Fibroblast of skin of right quadriceps (primary cell): Measurements from ENCODE around the gene CPEB2.

Source experiments
- DNase-seq: peaks from one replicate; pipeline ENCODE4 v3.0.0-alpha.2; 2013

The CPEB2 gene

DNA sequence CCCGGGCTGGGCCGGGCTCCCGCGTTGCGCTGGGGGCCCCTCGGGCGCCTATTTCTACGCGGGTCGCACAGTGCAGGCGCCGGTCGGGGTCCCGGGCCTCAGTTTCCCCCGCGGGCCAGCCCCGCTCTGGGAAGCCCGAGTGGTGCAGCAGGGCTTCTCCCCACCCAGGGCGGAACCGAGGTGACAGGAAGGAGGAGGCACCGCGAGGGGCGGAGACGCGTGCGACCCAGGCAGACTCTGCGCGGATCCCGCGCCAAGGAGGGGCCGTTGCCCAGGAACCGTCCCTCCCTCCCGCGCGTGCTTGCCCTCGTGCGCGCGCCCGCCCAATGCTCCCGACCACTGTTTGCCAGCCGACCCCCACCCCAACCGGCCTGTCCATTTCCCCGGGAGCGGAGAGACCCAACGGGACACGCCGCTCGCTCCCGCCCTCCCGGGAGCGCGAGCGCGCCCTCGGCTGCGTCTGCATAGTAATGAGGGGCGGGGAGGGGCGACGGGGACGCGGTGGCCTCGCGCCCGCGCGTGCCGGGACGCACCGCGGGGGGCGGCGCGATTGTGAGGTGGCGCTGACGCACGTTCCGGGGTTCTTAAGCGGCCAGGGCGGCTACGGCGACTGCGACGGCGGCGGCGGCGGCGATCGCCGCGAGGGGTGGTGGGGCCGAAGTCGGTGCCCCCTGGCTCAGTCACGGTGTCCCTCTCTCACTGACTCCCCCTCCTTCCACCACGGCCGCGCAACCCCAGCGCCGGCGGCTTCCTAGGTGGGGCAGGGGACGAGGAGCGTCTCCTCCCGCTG lies at the start of gene CPEB2:
Gene CPEB2 (plus strand): TSS at position 613 of the 790 bp plus-strand sequence. CDS start 193 bp downstream, outside the sequence.
- DNase-seq: peak; percentile 98

DNA sequence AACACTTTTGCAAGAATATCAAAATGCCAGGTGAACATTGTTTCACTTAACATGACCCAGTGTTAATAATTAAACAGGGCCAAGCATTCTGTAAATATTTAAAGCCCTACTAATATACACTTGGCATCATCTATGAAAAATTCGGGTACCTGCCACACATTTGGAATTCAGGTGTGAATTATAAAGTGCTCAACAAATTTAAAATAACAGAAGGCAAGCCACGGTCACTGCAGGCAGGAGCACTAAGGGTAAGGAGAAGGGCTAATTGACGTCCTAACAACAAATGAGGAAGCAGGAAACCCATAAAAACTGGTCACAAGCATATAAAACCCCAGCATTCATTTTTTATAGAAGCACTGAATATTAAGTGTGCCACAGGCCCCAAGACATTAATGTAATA lies 43.8 kb upstream of the CPEB2 start:
- no peak for DNase-seq

DNA sequence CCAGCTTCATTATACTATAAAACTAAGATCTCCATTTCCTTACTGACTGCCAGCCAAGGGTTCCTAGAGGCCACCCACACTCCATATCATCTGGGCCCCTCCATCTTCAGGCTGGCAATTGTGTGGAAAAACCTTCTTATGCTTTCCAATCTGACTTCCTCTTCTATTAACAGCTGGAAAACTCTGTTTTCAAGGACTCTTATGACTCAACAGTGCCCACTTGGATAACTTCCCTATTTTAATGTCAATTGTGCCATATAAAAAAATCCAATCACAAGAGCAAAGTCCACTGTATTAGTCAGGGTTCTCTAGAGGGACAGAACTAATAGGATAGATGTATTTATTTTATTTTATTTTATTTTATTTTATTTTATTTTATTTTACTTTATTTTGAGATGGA lies 41.0 kb upstream of the CPEB2 start:
- no peak for DNase-seq

DNA sequence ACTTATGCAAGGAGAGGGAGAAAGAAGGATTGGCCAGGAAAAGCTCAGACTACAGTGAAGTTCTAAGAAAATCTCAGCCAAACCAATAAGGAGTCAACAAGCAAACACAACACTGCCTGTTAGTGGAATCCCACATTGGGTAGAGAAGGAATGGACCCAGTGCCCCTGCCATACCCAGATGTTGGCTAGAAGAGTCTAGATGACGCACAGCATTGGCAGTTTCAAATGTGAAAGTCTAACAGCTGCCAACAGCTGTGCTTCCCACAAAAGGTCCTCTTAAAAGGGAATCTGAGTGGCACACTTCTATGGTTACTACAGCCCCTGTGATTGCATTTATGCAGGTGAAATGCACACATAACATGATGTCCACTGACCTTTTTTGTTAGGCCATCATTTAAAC lies 37.2 kb upstream of the CPEB2 start:
- no peak for DNase-seq

DNA sequence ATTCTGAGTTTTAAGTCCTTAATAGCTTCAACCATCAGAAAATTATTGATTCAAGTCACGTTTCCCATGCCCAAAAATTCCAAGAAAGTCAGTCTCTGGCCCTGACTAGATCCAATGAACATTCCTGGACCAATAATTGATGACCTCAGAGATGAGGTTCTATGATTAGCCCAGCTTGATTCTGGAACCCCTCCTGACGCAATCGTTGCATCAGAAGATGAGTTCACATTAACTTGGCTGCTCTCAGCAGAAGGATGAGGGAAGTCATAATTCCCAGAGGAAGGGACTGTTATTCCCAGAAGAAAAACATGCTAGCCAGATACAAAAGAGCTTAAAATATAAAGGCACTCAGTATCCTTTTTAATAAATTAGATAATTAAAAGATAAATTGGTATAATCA lies 34.3 kb upstream of the CPEB2 start:
- peak; percentile 3 for DNase-seq

DNA sequence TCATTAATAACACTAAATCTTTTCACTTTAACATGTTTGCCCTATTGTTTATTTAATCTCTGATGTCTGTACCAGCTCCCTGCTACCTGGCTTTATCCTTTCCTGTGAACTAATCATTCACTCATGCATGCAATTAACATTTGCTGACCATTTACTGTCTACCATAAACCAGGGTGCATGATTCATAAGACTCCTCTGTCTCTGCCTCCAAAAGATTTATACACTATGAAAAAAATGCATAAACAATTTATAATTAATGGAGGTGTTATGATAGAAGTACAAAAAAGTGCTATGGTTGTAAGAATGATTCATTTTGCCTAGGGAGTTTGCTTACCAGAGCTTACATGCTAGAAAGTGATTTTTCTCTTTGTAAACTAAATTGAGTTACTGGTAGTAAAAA lies 24.5 kb upstream of the CPEB2 start:
- DNase-seq: no peak

DNA sequence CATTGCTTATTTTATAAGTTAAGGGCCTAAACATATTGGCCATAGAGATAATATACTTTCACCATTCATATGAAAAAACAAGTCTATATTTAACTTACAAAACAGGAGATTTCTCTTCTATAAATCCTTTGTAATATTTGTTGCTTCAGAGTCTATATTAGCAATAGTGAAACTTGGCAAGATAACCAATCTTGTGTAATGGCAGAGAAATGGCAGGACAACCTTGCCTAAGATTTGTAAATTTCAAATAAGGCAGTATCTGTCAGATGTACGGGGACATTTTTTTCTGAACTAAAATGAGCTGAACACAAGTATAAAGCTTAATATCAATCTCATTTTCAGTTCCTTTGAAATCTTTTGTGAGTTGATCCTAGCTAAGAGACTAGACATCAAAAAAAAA lies 17.8 kb upstream of the CPEB2 start:
- no peak for DNase-seq

DNA sequence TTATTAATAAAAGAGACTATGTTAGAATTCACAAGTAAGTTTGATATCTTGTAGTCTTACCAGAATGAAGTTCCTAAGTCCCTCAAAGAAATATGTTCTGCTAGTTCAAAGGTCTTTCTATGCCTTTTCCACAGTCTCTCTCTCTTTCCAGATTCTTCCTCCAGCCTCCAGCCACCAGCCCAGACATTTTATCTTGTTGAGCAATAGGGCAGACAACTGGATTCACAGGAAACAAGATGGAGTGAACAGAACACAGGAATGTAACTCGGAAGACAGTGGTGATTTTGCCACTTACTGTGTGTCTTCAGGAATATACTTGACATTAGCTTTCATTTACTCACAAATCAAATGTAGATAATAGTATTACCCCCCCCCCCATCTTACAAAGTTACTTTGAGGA lies 17.1 kb upstream of the CPEB2 start:
- DNase-seq: no peak

DNA sequence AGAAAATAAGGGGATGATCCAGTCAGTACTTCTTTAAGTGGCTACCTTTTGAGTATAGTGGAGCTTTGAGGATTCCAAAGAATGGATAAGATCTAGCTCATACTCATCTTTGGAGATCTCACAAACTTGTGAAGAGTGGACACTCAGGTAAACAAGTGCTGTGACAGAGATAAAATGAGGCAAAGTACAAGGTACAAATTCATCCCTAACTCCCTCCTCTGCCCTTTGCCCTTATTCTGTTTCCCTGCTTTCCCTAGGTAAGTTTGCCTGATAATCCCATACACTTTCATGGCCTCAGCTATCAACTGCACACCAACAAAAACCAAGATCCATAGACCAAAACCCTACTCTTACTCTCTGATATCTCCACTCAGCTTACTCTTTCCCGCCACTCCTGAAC lies 16.4 kb upstream of the CPEB2 start:
- DNase-seq: no peak

DNA sequence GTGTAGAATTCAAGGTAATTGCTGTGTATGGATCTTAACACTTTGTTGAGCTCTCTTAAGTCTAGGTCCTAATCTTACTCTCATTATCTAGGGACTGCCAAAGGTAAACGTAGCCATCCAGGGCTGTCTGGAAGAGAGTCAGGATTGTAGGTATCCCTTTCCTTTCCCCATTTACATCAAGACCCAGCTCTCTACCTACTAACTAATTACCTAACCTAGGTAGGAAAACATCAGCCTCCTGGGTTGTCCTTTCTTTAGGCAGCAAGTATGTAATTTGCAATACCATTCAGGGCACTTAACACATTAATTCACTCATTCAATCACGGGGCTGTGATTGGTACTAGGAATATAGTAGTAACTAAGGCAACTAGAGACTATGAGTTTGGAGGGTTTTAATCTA lies 15.2 kb upstream of the CPEB2 start:
- DNase-seq: no peak

DNA sequence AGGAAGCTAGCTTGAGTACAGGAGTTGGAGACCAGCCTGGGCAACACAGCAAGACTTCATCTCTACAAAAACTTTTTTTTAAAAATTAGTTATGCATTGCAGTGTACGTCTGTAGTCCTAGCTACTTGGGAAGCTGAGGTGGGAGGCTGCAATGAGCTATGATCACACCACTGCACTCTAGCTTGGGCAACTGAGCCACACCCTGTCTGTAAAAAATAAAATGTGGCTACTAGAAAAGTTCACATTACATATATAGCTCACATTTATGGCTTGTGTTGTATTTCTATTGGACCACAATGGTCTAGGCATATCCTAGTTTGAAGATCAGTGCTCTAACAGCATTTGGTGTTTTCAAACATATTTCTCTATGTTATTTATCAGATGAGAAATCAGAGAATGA lies 11.8 kb upstream of the CPEB2 start:
- DNase-seq: no peak

DNA sequence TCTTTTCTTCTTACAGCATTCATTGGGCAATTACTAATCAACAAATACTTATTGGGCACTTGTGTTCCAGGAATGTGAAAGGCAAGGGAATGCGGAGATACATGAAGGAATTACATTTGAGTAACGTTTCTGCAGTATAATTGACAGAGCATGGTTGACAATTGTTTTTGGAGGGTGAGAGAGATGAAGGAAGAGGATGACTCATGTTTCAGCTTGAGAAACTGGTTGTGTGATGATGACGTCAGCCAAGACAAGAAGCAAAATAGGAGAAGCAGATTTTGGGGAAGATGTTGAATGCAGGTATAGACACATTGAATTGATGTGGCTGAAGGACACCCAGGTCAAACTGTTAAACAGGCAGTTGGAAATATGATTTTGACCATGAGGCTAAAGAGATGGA lies 8.0 kb upstream of the CPEB2 start:
- DNase-seq: peak; percentile 8

DNA sequence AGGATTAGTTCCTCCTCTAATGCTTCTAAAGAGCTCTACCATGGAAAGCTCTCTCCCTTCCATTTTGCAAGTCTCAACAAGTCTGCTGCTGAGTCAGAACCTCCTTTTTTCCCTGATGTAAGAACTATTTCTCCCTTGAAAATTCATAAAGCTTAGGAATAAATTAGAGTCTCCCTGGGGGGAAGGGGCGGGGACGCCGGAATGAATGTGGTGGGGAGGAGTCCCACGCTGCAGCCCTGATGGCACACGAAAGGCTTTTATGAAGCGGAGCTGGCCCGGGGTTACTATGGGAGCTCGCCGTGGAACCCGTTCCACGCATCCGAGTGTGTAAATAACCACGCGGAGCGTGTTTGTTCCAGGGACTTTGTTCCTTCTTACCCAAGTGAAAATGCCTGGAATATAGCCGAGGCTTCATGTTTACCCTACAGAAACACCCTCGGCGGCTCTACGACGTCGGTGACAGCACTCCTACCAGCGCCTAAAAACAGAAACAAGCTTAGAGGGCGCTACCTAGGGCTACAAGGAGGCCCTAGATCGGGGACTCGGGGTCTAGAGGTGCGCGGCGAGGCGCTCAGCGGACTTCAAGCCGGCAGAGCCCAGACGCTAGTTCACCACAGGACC lies 923 bp upstream of the CPEB2 start:
- DNase-seq: peak; percentile 89

DNA sequence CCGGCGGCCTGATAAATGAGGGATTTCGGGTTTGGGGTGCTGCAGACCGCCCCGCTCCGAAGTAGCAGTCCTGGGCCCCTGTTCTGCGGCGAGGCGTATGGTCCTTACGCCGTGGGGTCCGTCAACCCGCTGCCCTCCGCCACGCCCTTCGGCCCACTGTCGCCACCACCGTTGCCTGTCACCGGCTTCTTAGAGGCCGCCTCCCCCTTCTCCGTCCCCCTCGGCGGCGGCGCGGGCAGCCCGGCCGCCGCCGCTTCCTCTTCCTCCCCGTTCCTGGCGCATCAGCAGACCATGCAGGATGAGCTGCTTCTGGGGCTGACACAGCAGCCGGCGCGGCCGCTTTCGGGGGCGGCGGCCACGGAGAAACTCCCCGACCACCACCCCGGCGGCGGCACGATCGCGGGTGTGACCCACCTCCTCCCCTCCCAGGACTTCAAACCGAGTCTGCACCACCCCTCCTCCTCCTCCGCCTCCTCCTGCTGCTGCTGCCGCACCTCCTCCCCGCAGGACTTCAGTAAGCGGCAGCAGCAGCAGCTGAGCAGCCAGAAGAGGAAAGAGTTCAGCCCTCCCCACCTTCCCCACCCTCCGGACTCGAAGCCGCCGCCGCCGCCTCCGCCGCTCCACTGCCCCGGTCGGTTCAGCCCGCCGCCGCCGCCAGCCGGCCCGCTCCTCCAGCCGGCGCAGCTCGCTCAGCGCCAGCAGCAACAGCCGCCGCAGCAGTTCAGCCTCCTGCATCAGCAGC lies 549 bp downstream of the CPEB2 start:
- peak; percentile 78 for DNase-seq

DNA sequence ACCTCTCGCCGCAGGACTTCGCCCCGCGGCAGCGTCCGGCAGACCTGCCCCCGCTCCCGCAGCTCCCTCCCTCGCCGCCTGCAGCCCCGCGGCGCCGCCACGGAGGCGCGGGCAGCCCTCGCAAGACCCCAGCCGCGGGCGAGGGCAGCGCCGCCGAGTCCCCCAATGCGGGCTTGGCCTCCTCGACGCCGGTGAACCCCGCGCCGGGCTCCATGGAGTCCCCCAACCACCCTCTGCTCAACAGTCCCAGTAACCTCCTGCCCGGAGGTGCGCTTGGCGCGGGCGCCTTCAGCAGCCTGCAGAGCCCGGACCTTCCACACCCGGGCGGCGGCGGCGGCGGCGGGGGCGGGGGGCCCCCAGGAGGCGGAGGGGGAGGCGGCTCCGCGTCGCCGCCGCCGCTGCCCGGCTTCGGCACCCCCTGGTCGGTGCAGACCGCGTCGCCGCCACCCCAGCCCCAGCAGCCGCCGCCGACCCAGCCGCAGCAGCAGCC lies 1.2 kb downstream of the CPEB2 start:
- peak; percentile 39 for DNase-seq

DNA sequence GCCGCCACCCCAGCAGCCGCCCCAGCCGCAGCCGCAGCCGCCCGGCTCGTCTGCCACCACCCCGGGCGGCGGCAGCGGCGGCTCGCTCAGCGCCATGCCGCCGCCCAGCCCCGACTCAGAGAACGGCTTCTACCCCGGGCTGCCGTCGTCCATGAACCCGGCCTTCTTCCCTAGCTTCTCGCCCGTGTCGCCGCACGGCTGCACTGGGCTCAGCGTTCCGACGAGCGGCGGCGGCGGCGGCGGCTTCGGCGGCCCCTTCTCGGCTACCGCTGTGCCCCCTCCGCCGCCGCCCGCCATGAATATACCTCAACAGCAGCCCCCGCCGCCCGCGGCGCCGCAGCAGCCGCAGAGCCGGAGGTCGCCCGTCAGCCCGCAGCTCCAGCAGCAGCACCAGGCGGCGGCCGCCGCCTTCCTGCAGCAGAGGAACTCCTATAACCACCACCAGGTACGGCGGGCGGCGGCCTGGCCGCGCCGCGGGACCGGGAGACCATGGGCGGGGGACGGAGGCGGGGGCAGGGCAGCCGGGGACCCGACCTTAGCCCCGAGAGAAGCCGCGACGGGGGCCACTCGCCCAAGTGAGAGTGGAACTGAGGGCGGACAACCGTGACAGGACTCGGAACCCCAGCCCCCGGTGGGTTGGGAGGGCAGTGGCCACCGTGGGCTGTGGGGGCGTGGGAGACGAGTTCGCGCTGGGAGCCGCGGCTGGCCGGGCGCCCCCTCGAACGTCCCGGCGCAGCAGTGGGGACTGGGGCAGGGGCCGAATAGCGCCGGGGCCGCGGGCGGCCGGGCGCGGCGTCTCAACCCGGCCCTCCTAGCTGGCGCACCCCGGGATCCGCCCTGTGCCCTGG lies 1.8 kb downstream of the CPEB2 start:
- peak; percentile 17 for DNase-seq

DNA sequence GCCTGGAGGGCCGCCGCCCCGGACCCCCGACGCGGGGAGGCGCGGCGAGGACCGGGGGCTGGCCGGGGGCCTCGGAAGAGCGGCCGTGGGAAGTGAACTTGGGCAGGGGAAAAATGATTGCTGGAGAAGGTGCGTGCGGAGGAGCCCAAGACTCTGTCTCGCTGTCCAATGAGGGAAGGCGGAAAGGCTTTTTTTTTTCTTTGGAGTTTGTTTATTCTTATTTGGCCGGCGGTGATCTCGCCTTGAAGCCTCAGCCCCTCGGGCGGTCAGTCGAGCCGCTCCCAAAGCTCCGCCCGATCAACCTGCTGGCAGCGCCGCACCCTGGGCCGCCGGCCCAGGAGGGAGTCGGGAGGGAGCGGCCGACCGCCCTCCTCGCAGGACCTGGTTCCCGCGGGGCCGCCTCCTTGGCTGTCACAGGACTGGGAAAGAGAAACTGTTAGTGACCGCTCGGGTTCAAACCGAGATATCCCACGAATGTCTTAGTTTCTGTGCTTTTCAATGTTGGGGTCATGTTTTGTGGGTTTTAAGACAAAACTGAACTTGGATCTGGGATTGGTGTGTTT lies 2.5 kb downstream of the CPEB2 start:
- DNase-seq: peak; percentile 33

DNA sequence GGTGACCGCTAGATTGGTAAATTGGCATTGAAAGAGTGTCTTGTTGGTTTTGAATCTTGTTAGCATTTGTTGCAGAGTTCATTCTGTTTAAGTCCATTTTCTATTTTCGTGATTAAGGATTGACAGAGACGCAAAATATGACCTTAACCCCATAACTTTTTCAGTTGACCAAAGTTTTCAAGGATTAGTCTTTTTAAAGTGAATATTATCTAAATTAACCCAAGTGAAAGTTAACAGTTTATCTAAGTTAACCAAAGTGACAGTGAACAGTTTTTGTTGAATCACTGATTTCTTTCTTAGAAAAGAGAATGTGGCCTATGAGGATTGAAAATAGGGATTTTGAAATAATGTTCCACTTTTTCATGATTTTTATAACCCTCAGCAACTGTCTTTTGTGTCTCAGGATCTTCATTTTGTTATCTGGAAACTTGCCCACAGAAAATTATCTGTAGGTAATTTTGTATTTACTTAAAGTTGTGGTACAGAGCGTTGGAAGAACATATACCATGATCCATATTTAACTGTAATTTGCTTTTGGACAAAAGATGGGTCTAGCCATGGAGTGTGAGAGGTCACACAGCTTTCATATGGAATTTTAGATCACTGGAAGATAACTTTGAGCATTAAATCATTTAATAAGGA lies 3.3 kb downstream of the CPEB2 start:
- no peak for DNase-seq

DNA sequence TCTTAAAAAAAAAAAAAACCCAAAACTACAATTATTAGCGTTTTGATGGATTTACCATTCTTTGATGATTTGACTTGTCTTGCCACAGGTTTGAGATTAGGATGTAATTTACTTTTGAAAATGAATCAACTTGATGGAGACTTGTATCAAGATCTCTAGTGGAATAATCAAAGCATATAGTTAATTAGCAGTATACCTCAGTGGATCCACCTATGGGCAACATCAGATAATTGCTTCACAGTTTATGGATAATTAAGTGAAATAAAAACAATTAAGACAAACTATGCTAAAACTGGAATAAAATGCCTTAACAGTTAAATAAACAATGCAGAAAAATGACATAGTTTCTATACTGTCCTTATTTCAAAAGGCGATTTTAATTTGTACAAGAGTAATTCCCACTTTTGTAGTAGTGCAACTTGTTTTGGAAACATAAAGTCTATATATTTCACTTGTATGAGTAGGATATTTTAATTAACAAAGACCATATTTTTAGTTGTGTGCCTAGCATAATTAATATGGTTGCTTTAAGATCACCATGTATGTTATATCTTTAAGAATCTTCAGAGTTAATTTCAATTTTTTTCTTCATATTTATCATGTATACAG lies 4.2 kb downstream of the CPEB2 start:
- DNase-seq: peak; percentile 11

DNA sequence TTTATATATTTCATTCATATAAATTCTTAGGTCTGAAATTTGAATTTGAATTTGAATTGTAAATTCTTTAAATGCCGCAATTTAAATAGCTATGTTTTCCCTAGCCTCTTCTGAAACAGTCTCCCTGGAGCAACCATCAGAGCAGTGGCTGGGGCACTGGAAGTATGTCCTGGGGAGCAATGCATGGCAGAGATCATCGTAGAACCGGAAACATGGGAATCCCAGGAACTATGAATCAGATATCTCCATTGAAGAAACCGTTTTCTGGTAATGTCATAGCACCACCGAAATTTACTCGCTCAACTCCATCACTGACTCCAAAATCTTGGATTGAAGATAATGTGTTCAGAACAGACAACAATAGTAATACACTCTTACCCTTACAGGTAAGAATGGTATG lies 4.9 kb downstream of the CPEB2 start:
- no peak for DNase-seq

DNA sequence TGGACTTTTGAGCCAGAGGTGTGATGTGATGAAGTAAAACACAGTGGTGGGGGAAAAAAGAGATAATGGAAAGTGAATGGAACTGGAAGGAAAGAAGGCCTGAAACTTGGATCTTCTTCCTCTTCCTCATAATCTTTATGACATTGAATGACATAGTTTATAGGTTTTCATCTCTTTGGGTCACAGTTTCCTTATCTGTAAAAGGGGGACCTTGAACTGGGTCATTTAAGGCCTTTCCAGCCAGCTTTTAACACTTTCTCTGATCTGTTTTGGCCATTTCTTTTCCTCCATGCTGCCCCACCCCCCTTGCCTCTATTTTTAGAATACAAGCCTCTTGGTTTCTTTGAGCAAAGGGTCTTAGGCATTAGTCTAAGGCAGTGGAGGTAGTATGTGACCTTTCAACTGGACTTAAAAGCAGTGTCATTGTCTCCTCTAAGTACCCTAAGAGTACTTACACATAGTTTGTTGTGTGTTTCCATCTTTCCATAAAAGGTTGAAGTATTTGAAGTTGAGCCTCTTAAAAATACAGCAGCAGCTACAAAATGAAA lies 7.8 kb downstream of the CPEB2 start:
- no peak for DNase-seq
